ENCODE measurements around the gene MRPS15.

Gene MRPS15

DNA sequence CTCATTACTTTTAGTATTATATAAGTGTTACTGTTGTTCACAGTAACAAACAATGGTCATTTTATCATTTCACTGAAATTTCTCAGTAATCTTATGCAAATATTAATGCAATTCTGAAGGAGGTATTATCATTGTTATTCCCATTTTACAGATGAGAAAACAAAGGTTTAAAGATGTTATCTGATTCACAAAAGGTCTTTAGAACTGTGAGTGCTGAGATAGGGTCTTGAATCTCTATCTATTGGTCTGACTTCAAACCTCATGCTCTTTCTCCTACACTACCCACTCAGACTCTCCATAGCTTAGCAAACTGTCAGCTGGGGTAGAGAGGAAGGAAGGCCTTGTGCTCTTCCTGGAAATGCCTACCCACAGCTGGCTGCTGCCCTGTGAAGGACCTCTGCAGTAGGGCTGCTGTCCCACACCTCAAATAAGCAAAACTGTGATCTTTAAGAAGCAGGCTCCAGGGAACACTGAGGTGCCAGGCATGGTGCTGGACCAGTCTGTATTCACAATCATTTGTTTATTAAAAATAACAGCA is 7.7 kb downstream of the MRPS15 start:
- DNase-seq, result no peak

DNA sequence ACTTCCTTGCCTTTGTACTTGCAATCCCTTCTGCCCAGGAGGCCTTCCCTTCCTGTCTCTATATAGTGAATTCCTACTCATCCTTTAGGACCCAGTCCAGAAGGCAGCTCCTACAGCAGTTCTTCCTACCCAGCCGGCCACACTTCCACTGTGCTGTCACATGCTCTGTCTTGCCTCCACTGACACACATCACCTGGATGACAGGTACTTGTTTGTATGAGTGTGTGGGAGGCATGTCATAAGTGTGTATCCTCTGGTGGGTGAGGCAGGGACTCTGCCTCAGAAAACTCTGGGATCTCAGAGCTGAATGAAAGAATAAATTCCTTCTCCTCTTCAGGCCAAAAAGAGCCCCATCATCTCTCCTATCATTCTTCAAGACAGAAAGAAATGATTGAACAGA is 8.8 kb downstream of the MRPS15 start:
- DNase-seq, result no peak

DNA sequence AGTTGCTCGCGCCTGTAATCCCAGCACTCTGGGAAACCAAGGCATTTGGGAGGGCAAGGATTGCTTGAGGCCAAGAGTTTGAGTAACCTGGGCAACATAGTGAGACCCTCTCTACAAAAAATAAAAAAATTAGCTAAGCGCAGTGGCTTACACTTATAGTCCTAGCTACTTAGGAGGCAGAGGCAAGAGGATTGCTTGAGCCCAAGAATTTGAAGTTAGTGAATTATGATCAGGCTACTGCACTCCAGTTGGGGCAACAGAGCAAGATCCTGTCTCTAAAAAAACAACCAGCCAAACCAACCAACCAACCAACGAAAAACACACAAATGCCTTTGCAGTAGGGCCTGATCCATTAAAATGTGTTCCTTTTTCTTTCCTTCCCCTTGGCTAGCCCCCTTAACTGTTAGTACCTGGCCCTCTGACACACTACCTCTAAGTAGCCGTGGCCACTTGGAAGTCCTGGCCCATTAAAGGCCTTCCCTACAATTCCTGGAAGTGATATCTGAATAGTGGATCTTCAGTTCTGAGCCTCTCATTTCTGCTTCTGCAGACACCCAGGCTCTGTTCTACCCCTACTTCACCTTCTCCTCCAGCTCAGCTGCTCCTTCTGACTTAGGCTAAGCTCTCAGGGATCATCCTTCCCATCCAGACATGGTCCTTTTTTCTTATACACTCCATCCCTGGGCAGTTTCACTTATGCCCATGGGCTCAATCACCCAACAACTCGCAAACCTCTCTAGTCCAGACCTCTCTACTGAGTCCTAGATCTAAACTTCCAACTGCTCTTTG is 10.4 kb downstream of the MRPS15 start:
- no peak for DNase-seq

DNA sequence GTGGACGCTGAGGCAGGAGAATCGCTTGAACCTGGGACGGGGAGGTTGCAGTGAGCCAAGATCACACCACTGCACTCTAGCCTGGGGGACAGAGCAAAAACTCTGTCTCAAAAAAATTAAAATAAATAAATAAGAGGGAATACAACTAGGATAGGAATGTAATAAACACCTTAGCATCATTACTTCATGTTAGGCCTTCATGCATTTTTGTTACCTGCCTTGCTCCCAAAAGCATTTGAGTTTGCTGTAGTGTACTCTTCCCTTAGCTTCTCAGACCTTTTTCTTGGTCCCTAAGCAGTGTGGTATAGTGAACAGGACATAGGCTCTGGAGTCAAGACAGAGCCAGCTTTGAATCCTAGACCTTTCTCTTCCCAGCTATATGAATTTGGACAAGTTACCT is 11.1 kb downstream of the MRPS15 start:
- DNase-seq, result no peak

DNA sequence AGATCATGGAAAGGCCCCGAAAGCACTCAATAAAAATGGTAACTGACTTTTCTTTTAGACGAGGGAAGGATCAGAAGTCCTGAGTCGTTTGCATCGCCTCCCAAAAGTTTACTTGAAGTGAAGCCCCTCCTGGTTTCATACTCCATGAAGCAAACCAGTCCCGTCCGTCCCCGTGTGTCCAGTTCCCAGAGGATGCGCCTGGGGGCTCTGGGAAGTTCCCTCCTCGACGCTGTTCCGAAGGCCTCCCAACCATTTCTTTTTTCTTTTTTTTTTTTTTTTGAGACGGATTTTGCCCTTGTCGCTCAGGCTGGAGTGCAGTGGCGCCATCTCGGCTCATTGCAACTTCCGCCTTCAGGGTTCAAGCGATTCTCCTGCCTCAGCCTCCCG is 13.3 kb downstream of the MRPS15 start:
- DNase-seq, result peak; percentile 23

DNA sequence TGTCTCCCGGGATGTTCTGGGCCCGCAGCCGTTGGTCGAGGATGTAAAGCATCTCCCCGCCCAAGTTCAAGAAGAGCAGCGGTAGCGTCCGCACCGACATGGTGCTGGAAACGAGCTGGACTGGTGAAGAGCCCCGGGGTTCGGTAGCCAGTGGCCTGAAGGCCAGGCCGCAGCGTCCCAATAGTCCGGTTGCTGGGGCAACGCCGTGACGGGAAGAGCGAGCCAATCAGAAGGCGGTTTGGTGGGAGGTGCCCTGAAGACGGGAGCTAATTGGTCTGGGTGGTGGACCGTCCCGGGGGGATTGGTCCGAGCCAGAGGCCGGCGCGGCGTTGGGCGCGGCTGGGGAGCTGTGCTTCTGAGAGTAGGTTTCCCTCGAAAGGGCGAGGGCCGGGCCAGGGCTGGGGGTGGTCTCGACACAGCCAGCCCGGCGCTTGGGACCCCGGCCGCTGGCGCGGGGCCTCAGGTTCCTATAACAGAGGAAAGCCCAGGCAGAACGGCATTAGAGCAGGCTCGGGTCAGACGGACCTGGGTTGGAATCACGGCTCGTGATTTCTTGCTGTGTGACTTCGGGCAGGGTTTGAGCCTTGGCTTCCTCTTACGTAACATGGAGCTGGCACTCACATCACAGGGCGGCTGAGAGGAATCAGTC is 13.8 kb downstream of the MRPS15 start, which contains the start of gene OSCP1:
TSS of gene OSCP1 (minus strand) at position 182 of the 649 bp plus-strand sequence. CDS start at position 100, 82 bp downstream.
- DNase-seq, result peak; percentile 92

DNA sequence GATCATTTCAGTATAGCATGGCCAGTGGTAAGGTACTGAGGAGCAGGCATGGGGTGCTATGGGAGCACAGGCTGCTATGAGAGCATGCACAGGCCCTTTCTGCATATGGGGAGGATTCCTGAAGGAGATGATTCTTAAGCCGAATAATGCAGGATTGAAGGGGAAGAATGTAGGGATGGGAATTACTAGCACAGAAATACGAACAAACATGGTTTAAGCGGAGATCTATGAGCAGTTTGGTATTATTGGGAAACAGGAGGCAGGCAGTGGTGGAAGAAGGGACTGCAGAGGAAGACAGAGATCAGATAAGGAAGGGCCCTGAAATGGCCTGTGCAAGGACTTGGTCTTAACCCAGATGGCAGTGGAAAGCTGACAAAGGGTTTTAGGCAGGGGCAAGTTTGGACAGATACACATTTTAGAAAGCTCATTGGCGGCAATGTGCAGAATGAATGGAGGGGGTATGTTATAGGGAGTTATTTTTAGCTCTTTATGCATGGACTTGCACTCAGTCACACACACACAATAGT is 15.6 kb downstream of the MRPS15 start:
- DNase-seq, result no peak

DNA sequence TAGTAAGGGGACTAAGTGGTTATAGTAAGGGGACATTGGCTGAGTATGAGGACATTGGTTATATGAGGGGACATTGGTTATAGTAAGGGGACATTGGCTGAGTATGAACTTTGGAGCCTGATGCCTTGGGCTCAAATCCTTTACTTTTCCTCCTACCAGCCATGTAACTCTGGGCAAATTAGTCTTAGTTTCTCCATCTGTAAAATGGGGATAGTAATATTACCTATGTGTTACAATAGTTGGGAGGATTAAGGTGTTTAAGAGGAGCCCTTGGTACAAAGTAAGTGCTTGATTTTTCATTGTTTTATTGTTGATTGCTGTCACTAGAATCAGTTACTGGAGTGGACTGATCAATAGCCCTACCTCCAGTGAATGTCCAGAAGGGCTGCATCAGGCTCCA is 16.7 kb downstream of the MRPS15 start:
- no peak for DNase-seq

DNA sequence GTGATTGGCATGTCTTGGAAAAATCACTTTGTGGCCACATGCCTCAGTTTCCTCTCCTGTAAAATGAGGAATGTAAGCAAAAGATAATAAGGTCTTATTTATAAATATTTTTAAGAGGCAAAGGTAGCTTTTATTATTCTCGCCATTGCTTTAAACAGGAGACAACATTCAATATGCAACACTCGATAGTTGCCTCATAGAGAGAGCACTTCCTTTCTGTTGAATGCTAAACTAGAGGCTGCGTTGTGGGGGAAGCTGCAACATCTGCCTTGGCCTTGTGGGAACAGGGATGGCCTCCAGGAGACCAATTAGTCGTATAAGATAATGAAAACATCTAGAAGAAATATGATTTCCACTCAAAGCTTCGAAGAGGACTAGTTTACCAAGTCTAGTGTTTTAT is 17.4 kb downstream of the MRPS15 start:
- no peak for DNase-seq

DNA sequence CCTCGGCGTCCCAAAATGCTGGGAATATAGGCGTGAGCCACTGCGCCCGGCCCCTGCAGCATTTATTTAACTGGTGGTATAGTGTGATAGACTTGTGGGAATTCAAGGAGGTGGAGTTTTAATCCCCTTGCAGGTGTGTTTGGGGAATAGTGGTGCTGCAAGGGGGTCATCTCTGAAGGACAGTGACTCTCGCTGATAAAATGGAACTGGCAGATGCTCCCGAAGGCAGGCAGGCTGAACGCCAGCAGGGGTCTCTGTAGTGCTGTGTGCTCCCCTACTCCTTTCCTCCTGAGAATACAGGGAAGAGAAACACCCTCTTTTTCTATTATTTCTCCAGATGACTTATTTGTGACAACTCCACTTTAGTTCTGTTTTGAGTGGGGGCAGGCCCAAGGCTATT is 17.9 kb downstream of the MRPS15 start:
- peak; percentile 5 for DNase-seq

DNA sequence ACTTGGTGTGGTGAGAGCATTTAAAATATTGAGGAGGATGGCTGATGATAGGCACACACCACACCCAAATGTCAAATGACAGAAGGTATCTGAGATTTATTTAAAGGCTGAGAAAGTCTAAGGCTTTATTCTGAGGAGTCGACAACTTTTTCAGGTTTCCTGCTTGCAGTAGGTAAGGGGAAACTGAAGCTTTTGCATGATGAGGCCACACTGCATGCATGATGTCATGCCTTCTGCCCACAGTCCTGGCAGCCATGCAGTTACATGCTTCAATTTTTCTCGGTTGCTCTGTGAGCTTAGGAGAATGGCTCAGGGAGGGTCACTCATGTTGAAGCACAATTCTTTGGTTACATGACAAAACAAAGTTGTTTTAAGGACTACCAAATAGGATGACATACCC is 20.9 kb downstream of the MRPS15 start:
- no peak for DNase-seq

DNA sequence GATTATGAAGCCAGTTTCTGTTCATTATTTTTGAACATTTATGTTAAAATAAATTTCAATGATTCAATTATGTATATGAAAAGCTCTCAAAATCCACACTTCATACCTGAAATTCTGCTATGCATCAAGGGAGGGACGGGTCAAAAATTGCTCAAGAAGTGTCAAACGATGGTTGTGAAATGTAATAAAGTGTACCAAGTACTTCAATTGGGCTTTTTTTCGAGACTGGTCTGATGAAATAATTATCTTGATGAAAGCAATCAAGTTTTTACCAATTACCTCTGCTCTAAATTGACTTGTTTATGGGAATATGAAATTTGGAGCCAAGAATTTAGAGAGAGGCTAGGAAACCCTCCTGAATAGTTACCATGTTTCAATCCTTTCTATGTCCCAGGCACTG is 21.8 kb downstream of the MRPS15 start:
- no peak for DNase-seq

DNA sequence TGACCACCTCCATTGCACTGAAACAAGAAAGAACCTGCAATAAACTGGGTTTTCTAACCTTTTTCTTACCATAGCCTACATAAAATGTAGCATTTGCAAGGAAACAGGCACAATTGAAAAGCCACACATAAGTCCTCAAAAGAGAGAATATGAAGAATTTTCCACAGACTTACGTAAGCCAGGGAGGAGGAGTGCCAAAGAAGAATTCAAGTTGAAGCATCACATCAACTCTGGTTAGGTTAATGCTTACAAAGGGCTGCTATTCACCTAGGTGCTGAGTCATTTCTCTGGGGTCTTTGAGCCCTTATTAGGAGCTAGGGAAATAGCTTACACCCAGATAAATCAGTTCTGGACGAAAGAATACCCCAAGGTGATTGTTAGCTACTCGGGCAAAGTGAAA is 23.5 kb downstream of the MRPS15 start:
- no peak for DNase-seq

DNA sequence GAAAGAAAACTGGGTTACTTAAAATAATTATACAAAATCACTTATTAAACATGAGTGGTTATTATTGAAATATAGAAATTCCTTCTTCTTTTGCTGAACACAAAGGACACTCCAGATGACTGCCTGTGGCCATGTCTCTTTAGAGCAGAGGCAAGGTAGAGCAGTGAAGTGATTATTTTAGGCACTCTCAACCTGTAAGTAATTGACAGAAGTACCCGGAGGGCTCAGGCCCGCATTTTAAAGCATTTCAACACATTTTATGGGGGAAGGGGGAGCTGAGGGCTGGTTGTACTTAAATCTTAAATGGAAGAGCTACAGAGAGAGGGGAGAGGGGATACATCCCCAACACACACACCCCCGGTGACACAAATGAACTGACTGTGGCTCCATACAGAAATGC is 24.1 kb downstream of the MRPS15 start:
- DNase-seq, result no peak

DNA sequence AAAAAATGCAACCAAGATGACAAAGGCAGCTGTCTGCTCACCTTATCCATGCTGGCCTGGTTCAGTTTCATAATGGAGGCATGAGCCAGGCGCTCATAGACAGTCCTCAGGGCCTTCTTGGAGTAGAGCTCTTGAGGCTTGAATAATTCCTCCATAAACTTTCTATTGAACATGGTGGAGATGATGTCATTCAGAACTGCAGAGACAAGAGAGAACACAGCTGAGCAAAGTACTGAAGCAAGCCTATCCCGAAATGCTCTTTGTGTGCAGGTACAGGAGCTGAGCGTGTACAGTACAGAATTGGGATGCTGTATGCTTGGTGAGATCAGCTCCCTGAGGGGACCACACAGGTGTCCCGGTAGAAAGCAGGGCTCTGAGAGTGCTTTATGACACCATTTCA is 25.5 kb downstream of the MRPS15 start:
- DNase-seq, result no peak

DNA sequence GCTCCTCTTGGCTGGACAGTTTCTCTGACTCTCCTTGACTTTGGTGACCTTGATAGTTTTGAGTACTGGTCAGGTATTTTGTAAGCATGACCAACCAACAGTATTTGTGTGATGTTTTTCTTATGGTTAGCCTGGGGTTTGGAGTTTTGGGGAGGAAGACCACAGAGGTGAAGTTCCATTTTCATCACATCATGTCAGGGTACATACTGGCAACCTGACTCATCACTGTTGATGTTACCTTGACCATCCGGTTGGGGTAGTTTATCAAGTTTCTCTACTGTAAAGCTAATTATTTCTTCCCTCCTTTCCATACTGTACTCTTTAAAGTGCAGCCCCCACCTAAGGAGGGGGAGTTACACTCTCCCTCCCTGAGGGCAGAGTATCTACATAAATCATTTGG is 27.4 kb downstream of the MRPS15 start:
- no peak for DNase-seq

DNA sequence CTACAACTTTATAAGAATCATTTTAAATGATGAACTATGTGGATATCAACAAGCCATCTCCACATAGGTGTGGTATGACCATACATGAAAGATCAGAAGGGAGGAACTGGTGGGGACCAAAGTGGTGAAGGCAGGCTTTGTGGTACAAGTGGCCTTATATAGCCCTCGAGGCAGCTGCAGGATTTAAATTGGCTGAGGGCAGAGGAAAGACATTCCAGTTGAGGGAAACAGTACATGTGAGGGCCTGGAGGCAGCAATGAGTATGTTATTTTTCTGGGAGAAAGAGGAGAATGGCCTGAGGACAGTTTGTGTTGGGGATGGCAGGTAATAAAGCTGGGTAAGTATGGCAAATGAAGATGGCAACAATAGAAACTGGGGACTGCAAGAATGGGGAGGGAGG is 31.1 kb downstream of the MRPS15 start:
- DNase-seq, result no peak

DNA sequence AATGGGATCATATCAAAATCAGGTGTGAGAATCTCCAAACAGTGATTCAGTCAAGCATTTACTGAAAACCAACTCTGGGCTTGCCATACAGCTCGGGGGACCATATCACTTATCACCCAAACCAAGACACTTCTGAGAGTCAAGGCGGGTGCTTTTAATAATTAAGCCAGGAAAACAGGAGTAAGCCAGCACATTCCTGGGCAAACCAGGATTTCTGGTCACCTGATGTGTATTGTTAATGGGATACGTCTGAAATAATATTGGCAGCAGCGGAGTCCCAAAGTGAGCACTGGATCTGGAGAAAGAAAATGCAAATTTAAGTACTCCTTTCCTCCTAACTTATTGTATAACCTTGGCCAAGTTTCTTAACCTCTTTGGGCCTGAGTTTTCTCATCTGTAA is 31.6 kb downstream of the MRPS15 start:
- DNase-seq, result no peak

DNA sequence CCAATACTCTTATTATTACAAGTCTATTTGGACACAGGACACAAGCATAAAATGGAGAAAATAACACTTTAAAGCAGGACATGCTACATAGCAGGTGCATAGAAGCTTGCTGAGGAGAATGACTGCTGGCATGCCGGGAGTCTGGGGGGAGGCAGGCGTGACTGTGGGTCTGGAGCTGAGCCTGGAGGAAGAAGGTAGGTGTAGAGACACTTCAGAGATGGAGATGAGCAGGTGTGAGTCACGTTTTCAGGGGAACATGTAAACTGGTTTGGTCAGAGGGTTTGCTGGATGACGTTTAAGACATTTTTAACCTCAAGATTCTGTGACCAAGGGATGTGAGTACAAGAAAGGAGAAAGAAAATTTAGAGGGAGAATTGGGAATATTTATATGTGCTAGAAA is 38.4 kb downstream of the MRPS15 start:
- DNase-seq, result no peak

DNA sequence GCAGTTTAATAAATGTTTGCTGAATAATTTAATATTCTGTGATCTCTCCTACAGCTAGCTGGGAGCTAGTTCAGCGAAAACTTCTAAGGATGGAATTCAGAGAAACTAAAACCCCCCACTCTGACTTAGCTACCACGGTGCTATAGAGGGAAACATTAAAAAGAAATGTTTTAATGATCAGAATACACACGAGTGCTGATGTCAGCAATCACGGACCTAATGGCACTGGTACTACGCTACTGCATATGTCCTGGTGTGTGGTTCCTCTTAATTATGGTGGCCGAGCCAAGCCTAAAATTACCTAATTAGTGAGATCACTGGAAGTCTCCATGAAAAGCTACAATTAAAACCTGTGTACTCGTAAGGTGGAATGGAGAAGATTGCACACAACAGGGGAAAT is 42.5 kb downstream of the MRPS15 start:
- DNase-seq, result no peak

DNA sequence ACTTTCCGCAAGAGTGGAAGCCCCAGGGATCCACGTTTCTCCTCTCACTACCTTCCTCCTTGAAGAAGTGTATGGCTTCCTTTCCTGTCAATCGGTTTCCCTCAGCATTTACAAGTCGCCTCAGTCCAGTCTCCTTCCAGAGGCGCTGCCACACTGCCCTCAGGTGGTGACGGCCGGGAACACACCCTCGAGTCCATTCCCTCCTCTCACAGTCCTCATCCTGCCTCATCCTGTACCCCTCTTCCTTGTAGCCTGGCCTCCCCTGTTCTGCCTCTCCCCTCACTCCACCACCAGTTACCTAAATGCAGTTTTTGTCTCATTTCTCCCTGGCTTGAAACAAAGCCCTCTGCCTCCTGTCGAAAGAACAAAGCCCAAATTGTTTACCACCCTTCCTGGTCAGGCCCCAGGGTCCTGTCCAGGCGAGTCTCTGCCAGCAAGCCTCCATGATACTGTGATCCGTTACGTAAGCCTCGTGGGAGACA is 43.3 kb downstream of the MRPS15 start:
- DNase-seq, result peak; percentile 55

DNA sequence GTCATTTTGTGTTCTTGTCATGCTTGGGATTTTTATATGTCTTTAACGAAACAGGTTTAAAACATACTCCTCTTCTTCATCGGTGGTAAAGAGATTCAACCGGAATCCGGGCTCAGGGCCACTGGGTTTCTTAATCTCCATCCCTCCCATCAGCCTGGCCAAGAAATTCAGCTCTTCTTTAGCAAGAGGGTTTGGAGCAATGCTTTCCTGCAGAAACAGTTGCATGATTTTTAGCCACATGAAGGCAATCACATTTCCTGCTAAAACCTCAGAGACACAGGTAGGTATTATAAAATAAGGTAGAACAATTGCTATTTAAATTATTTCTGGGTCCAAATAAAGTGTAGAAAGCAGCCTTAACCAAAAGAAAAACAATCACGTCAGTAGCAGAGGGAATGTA is 43.8 kb downstream of the MRPS15 start:
- no peak for DNase-seq

DNA sequence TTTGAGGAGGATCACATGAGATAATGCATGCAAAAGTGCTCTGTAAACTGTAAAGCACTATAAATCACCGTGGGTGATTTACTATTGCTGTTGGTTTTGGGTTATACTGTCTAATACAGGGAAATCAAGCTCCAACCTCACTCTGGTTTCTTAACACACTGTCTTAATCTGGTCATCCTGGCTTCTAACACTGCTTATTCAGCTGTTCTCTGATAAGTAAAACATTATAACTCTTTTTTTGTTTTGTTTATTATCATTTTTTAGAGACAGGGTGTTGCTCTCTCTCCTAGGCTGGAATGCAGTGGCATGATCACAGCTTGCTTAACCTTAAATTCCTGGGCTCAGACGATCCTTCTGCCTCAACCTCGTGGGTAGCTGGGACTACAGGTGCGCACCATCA is 44.6 kb downstream of the MRPS15 start:
- no peak for DNase-seq

DNA sequence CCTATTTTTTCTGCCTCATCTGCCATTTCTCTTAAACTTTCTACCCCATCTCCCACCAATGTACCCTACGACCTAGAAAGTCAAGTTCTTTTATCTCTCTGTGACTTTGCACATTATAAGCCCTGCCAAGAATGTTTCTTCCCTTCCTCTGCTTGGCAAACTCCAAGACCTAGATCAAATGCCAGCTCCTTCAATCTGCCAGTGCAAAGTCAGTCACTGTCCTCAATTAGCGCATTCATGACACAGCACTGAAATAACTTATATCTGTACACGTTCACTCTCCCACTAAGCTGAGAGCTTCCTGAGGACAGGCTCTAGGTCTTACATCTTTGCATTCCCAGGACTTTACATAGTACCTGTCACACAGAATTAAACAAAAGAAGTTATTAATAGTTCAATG is 45.0 kb downstream of the MRPS15 start:
- no peak for DNase-seq

Measured in NCI-H146 (cell line).